Activated naive CD8-positive, alpha-beta T cell treated with anti-CD3 and anti-CD28 coated beads, Interleukin-2, amount 10 ng/mL, durations not matched to agents 7 days and 5 days (primary cell): ENCODE measurements around the gene EVX2. TPM values are rescaled to one million over a fixed set of nuclear protein-coding genes. Genes with fewer than 3 reads are reported as not detected.
A peak's percentile ranks its signal among the peaks of the same experiment; 100 is the strongest.

ENCODE experiments used
- ATAC-seq: fragments of 150-1000 bp; cut with Tn5 transposase; one replicate; pipeline ENCODE4 v1.10.0; 2021; ENCODE audit warnings: low read depth, moderate library complexity
- POLR2A ChIA-PET: fragments of 350-600 bp; sonication (Branson Sonifier 250); formaldehyde crosslinking; loops from one replicate; lab custom pipeline; 2021; ENCODE audit warnings: antibody characterized with exemption; lab: Charles Lee
- DNase-seq: peaks from one replicate; pipeline ENCODE4 v3.0.0; 2021
- H3K27ac Mint-ChIP-seq: one replicate; pipeline ENCODE4 v1.8.0; 2022; ENCODE audit warnings: mild to moderate bottlenecking, mixed read lengths
- H3K27me3 Mint-ChIP-seq: one replicate; pipeline ENCODE4 v1.8.0; 2022; ENCODE audit warnings: mild to moderate bottlenecking, moderate library complexity, mixed read lengths
- H3K36me3 Mint-ChIP-seq: one replicate; pipeline ENCODE4 v1.8.0; 2021; ENCODE audit warnings: mild to moderate bottlenecking, mixed read lengths
- H3K4me1 Mint-ChIP-seq: one replicate; pipeline ENCODE4 v1.8.0; 2021; ENCODE audit warnings: mixed read lengths
- H3K4me3 Mint-ChIP-seq: one replicate; pipeline ENCODE4 v1.8.0; 2022; ENCODE audit warnings: mild to moderate bottlenecking, moderate library complexity, mixed read lengths
- H3K9me3 Mint-ChIP-seq: one replicate; pipeline ENCODE4 v1.8.0; 2021; ENCODE audit warnings: mixed read lengths
- total RNA-seq, 2 experiments: library from RNA; stranded (reverse); gene quantifications; one replicate each; pipeline ENCODE4 v1.2.3, GENCODE V29; 2021

EVX2 gene
- total RNA-seq, 2 experiments from 2014 or later = not detected

DNA sequence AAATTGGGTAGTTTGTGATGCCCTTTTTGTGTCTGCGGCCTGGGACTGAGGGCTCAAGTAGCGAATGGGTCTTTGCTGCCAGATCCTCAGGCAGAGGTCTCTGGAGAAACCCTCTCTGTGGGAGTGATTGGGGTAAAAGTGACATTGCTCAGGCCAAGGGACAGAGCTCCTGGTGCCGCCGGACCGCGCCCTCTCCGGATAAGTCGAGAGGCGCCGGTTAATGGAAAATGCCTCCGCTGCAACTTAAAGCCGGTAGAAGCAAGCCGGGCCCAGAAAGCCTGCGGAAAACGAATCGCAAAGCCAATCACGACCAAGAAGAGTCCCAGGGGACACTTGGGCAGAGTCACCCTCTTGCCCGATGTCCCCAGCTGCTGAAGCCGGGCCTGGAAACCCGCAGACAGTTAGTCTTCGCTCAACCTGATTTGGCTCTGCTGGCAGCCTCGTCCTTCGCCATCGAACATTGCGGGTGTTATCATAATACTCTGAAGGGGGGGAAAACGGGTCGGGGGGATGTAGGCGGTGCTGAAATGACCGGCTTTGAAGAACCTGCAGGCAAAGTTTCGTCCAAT is 15.5 kb upstream of the EVX2 start:
- no peaks in the 10 kb centered on the region for H3K9me3 Mint-ChIP-seq
- no peaks in the 10 kb centered on the region for H3K36me3 Mint-ChIP-seq
- H3K27ac Mint-ChIP-seq = peak overlapping the region; percentile 9
- no peak for ATAC-seq
- H3K4me3 Mint-ChIP-seq = no peak overlapping the region
- H3K4me1 Mint-ChIP-seq = peaks cover 13% of the 10 kb centered on the region
- H3K27me3 Mint-ChIP-seq = peaks cover 97% of the 10 kb centered on the region
- POLR2A ChIA-PET = no interaction called here
- no peak for DNase-seq

DNA sequence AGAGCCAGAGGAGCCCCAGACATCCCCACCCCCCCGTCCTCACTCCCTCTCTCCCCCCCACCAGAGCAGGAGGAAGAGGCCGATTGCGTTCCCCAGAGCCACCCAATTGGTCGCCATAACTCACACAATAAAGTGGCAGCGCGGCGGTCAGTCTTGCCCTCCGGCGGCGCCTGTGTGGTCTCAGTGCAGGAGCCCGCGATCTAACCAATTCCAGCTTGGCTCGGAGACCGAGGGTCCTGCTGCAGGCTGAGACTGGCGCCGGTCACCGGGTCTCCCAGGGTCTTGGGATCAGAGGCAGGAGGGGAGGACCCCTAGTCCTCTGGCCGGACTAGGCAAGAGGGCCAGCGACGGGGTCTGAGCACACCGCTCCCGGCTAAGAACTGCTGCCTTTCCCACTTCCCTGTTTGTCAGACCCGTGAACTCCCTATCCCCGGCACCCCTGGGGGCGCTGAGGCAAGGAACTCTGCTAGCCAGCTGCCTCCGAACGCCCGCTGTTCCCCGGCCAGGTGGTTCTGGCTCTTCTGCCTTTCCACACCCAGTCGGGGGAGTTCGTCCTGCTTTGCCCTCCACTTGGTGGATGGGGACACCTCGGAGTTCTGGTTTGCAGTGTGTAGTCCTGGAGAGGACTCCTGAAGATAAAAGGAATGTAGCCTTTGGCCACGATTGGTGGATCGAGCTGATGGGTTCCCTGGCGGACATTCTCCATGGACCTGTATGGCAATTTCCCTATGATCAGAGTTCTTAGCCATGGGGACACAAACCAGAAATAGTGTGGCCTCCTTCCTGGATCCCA is 14.8 kb upstream of the EVX2 start:
- Mint-ChIP-seq H3K4me1 (peaks cover 18% of the 10 kb centered on the region), H3K27me3 (peaks cover 97% of the 10 kb centered on the region), H3K9me3 (peaks cover 2% of the 10 kb centered on the region), H3K27ac (no peak overlapping the region), H3K36me3 (peaks cover 2% of the 10 kb centered on the region), H3K4me3 (no peak overlapping the region)
- no peak for DNase-seq
- POLR2A ChIA-PET = no interaction called here
- ATAC-seq = no peak

DNA sequence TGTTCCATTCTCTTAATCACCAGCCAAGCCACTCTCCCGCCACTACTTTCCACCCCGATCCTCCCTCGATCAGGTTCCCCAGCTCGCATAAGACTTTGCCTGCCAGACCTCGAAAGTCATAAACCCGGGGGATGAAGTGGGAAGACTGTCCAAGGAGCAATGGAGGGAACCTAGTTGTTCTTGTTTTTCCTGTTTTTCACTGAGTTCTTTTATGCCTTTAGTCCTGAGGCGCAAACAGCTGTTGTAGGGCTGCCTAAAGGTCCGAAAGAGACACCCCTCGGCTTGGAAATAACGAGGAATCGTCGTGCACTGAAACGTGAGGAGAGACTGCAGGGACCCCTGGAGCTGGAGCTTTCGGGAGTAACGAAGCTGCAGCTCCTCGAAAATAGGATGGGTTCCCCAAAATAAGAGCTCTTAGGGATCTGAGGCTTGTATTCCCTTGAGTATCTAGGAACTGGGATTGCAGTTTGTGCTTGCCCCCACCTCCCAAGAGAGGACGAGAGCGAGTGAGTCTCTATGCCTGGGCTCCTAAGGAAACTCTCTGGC is 14.1 kb upstream of the EVX2 start:
- Mint-ChIP-seq H3K36me3 (peaks cover 2% of the 10 kb centered on the region), H3K27me3 (peaks cover 96% of the 10 kb centered on the region), H3K9me3 (peaks cover 2% of the 10 kb centered on the region), H3K4me1 (peaks cover 20% of the 10 kb centered on the region), H3K27ac (no peak overlapping the region), H3K4me3 (peak overlapping the region; percentile 75)
- POLR2A ChIA-PET = interaction anchor here (1.2 kb wide), 1 partner anchor 732 kb away, joined by 6 read pairs; no protein-coding TSS in a partner anchor
- no peak for DNase-seq
- no peak for ATAC-seq

DNA sequence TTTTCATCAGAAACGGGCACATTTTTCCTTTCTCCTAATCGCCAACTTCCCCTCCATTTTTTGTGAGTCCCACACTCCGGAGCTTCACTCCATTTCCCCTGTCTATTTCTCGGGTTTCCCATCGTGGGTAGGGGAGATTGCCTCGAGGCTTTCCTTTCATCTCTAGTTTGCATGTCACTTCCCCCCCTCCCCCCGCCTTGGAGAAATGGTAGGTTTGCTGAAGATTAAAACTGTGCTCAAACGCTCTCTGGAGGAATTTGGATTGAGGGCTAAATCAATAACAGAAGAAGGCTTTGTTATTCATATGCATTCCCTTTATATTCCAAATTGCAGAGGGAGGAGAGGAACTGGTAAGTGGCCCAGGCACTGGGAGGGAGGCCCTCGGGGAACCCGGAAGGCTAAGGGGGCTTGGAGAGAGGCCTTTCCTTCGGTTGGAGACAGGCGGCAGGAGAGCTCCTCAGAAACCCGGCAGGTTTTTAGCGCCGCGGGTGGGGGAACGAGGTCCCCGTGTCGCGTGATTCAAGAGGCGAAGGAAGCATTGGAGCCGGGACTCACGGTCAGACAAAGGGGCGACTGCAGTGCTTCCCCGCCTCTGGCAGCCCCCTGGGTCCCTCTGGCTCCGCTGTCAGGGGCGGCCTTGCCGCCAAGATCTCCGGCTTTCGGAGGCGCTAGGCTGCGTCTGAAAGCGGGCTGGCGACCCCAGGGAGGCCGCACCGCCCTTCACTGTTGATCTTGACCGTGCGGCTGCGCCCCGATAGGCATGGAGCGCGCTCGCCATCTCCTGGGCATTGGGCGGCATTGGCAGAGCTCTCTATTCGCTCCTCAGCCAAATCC is 13.4 kb upstream of the EVX2 start:
- H3K4me3 Mint-ChIP-seq = peak overlapping the region; percentile 75
- peaks cover 20% of the 10 kb centered on the region for H3K4me1 Mint-ChIP-seq
- peaks cover 90% of the 10 kb centered on the region for H3K27me3 Mint-ChIP-seq
- no peak overlapping the region for H3K27ac Mint-ChIP-seq
- POLR2A ChIA-PET = interaction anchor here (0.9 to 1.4 kb wide), 3 partner anchors 66 to 731 kb away, joined by 3 to 6 read pairs (median 4); no protein-coding TSS in a partner anchor
- H3K36me3 Mint-ChIP-seq = peaks cover 2% of the 10 kb centered on the region
- H3K9me3 Mint-ChIP-seq = peaks cover 2% of the 10 kb centered on the region
- ATAC-seq = peak; percentile 63
- DNase-seq = peak; percentile 77

DNA sequence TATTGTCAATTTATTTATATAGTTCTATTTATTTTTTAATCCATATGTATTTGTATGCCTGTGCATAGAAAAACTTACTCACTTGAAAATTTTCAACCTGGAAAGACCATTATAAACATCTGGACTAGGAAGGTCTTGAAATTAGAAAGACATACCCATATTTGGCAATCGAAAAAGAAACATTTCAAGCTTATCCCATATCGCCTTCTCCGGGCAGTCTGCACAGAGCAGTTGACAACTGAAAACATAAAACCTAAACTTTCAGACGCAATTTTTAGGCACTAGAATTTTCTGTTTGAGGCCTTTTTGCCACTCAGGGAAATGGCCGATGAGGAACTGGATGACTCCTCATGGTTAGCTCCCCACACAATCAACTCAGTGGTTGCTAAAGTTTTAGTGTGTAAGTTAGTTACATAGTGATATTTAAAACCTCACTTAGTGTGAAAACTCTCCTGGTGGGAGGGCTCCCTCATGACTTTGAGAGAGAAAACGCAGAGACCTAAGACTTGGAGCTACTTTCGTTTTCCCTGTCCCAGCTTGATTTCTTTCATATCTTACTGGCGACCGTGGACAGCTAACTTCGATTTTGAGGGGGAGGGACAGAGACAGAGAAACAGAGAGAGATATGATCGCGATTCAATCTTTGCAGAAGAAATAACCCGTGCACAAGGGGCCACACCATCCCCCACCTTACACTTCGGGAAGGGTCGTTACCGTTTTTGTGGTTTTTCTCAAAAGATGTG is 12.7 kb upstream of the EVX2 start:
- peaks cover 5% of the 10 kb centered on the region for H3K9me3 Mint-ChIP-seq
- H3K27ac Mint-ChIP-seq = no peak overlapping the region
- H3K27me3 Mint-ChIP-seq = peaks cover 90% of the 10 kb centered on the region
- DNase-seq (no peak), ATAC-seq (no peak)
- H3K4me3 Mint-ChIP-seq = peak overlapping the region; percentile 75
- peaks cover 23% of the 10 kb centered on the region for H3K4me1 Mint-ChIP-seq
- POLR2A ChIA-PET = interaction anchor here (0.9 to 1.4 kb wide), 2 partner anchors 66 to 407 kb away, joined by 3 to 4 read pairs; no protein-coding TSS in a partner anchor
- H3K36me3 Mint-ChIP-seq = peaks cover 2% of the 10 kb centered on the region

DNA sequence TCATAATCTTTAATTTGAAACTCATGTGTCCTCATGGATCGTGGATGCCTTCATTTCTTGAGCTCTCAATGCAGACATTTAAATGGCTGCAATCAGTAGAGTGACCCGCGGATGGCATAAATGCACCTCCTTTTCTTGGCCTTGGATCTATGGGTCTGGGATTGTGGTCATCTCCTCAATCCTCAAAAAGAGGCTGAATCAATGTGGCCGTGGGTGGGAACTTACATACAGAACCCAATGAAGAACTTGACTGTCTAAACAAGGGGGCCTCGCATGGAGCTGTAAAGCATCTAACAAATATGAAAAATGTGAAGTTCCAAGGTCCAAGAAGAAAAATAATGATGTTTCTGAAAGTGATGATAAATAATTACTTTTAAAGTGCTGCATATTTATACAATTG is 11.7 kb upstream of the EVX2 start:
- H3K27ac Mint-ChIP-seq = no peak overlapping the region
- ATAC-seq (no peak), DNase-seq (no peak)
- H3K9me3 Mint-ChIP-seq = peaks cover 5% of the 10 kb centered on the region
- peaks cover 23% of the 10 kb centered on the region for H3K4me1 Mint-ChIP-seq
- H3K27me3 Mint-ChIP-seq = peaks cover 90% of the 10 kb centered on the region
- H3K4me3 Mint-ChIP-seq = no peak overlapping the region
- POLR2A ChIA-PET = interaction anchor here (1.4 kb wide), 1 partner anchor 406 kb away, joined by 4 read pairs; no protein-coding TSS in a partner anchor
- H3K36me3 Mint-ChIP-seq = peaks cover 2% of the 10 kb centered on the region

DNA sequence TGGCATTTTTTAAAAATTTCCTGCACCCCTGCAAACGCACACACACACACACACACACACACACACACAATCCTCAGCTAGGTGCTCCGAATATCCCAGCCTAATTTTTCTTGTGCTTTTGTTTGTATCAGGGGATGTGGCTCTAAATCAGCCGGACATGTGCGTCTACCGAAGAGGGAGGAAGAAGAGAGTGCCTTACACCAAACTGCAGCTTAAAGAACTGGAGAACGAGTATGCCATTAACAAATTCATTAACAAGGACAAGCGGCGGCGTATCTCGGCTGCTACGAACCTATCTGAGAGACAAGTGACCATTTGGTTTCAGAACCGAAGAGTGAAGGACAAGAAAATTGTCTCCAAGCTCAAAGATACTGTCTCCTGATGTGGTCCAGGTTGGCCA is 10.6 kb upstream of the EVX2 start:
- Mint-ChIP-seq H3K4me1 (peaks cover 23% of the 10 kb centered on the region), H3K27me3 (peaks cover 93% of the 10 kb centered on the region), H3K4me3 (no peak overlapping the region), H3K27ac (no peak overlapping the region), H3K9me3 (peaks cover 5% of the 10 kb centered on the region), H3K36me3 (peaks cover 3% of the 10 kb centered on the region)
- DNase-seq (no peak), ATAC-seq (no peak)
- POLR2A ChIA-PET = no interaction called here

DNA sequence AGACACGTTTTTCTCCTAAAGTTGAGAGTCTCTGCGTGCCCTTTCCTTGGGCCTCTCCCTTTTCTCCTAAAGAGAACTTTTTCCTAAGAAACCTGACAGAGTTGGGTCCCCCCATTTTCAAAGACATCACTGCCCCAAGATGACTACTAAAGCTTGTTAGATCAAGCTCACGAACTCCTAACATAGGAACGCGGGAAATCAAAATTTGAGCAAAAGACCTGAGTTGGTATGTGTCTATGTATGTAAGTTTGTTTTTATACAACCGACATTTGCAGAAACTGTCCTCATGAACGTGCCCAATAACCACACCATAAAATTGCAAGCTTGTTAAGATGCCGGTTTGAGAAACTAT is 10.1 kb upstream of the EVX2 start:
- POLR2A ChIA-PET = no interaction called here
- H3K4me3 Mint-ChIP-seq = no peak overlapping the region
- H3K4me1 Mint-ChIP-seq = peaks cover 23% of the 10 kb centered on the region
- ATAC-seq (no peak), DNase-seq (no peak)
- H3K9me3 Mint-ChIP-seq = peaks cover 5% of the 10 kb centered on the region
- H3K27me3 Mint-ChIP-seq = peaks cover 93% of the 10 kb centered on the region
- peaks cover 3% of the 10 kb centered on the region for H3K36me3 Mint-ChIP-seq
- H3K27ac Mint-ChIP-seq = peak overlapping the region; percentile 23

DNA sequence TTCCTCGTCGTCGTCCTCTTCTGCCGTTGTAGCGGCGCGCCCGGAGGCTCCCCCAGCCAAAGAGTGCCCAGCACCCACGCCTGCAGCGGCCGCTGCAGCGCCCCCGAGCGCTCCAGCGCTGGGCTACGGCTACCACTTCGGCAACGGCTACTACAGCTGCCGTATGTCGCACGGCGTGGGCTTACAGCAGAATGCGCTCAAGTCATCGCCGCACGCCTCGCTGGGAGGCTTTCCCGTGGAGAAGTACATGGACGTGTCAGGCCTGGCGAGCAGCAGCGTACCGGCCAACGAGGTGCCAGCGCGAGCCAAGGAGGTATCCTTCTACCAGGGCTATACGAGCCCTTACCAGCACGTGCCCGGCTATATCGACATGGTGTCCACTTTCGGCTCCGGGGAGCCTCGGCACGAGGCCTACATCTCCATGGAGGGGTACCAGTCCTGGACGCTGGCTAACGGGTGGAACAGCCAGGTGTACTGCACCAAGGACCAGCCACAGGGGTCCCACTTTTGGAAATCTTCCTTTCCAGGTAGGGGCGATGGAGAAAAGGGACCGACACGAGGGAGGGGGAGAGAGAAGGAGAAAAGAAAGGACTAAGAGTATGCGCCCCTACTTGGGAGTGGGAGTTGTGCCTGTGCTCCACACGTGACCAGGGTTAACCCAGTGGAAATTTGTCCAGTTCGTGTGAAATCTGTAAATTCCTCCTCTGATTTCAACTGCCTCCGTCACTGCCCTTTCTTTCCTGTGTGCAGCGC is 9.6 kb upstream of the EVX2 start:
- ATAC-seq = no peak
- Mint-ChIP-seq H3K4me1 (peaks cover 24% of the 10 kb centered on the region), H3K27me3 (peaks cover 93% of the 10 kb centered on the region), H3K4me3 (peak overlapping the region; percentile 19), H3K27ac (peak overlapping the region; percentile 23), H3K36me3 (peaks cover 3% of the 10 kb centered on the region), H3K9me3 (peaks cover 5% of the 10 kb centered on the region)
- POLR2A ChIA-PET = no interaction called here
- DNase-seq = no peak

DNA sequence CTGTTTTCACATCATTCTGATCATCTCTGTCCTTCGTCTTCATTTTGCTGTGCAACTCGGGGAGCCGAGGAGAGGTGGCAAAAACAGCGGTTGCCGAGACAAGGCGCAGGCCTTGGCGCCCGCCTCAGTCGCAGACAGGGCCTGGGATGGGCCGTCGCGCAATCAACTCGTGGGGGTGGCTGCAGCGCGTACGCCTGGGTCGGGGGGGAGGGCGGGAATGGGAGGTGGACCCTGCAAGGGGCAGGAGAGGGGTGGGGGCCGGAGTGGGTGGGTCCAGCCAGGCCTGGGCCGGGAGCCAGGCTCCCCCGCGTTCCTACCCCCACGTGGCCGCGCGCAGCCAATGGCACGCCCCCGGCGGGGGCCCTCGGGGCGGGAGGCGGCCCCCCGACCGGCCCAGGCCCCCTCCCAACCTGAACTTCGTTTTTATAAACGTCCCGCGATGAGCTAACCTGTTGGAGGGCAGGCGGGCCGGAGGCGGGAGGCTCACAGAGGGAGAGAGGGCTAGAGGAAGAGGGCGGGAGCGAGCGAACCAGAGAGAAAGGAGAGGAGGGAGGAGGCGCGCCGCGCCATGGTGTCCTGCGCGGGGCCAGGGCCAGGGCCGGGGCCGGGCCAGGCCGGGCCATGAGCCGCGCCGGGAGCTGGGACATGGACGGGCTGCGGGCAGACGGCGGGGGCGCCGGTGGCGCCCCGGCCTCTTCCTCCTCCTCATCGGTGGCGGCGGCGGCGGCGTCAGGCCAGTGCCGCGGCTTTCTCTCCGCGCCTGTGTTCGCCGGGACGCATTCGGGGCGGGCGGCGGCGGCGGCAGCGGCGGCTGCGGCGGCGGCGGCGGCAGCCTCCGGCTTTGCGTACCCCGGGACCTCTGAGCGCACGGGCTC is 8.7 kb upstream of the EVX2 start, which contains the start of gene HOXD13:
Gene HOXD13, plus strand, starts transcription at position 452 of the 875 bp plus-strand sequence. Its CDS starts 170 bp downstream, at position 622.
- Mint-ChIP-seq H3K4me3 (peak within 1 kb of the TSS; percentile 34), H3K36me3 (peaks cover 3% of the 10 kb centered on the region), H3K27me3 (peaks cover 93% of the 10 kb centered on the region), H3K9me3 (peaks cover 5% of the 10 kb centered on the region), H3K27ac (peak within 1 kb of the TSS; percentile 78), H3K4me1 (peaks cover 22% of the 10 kb centered on the region)
- no peak for DNase-seq
- POLR2A ChIA-PET = no interaction called here
- ATAC-seq = no peak
